Suppressor macrophage (primary cell): ENCODE data around the gene ARAP1.

ENCODE experiments used
- DNase-seq, 4 experiments: peaks; one replicate each; pipeline ENCODE4 v3.0.0-alpha.2; 2020 to 2022

The ARAP1 gene

GRCh38 chr11:72760539-72761405 is 8.6 kb upstream of the ARAP1 start:
- peak; percentile 45 to 75 (median 64) for DNase-seq

- DNase-seq: peak in 1 of 4 experiments; percentile 26
Observed at GRCh38 chr11:72759468-72759985, 7.3 kb upstream of the ARAP1 start.

GRCh38 chr11:72758690-72759389 is 6.6 kb upstream of the ARAP1 start:
- DNase-seq: peak; percentile 68 to 94 (median 88)

GRCh38 chr11:72758304-72758689 is 6.1 kb upstream of the ARAP1 start:
- peak in 2 of 4 experiments; percentile 33 to 54 for DNase-seq

GRCh38 chr11:72755713-72756285 is 3.6 kb upstream of the ARAP1 start:
- peak in 1 of 4 experiments; percentile 39 for DNase-seq

GRCh38 chr11:72754544-72755155 is 2.4 kb upstream of the ARAP1 start:
- no peak for DNase-seq

GRCh38 chr11:72754149-72754543 is 1.9 kb upstream of the ARAP1 start:
- no peak for DNase-seq

- DNase-seq: peak in 3 of 4 experiments; percentile 48 to 63 (median 58)
Observed at GRCh38 chr11:72753341-72754148, 1.3 kb upstream of the ARAP1 start.

GRCh38 chr11:72751116-72752087 is 806 bp downstream of the ARAP1 start:
- no peak for DNase-seq

- DNase-seq: no peak
Observed at GRCh38 chr11:72750556-72751115, 1.6 kb downstream of the ARAP1 start.

- no peak for DNase-seq
Observed at GRCh38 chr11:72750086-72750485, 2.1 kb downstream of the ARAP1 start.

- DNase-seq: no peak
Observed at GRCh38 chr11:72747289-72747855, 4.8 kb downstream of the ARAP1 start.

GRCh38 chr11:72746821-72747220 is 5.4 kb downstream of the ARAP1 start:
- DNase-seq: no peak

- no peak for DNase-seq
Observed at GRCh38 chr11:72745925-72746550, 6.2 kb downstream of the ARAP1 start.

GRCh38 chr11:72745511-72745910 is 6.7 kb downstream of the ARAP1 start:
- DNase-seq: no peak

- DNase-seq: no peak
Observed at GRCh38 chr11:72744474-72744873, 7.7 kb downstream of the ARAP1 start.

- peak; percentile 53 to 78 (median 71) for DNase-seq
Observed at GRCh38 chr11:72743321-72744221, 8.6 kb downstream of the ARAP1 start.
